Heart left ventricle (tissue), 16 donors: ENCODE measurements around the gene SLC2A5. TPM values are rescaled to one million over a fixed set of nuclear protein-coding genes. Genes with fewer than 3 reads are reported as not detected.

Source experiments
- ATAC-seq, 4 donors: fragments of 200-7000 bp; cut with Tn5 transposase; one replicate each; pipeline ENCODE4 v1.9.1; 2020 to 2022; ENCODE audit warnings: moderate library complexity in 4 of 4, mild to moderate bottlenecking in 3 of 4, moderate number of reproducible peaks in 1 of 4
- DNase-seq, 5 donors: peaks; one replicate each; pipeline ENCODE4 v3.0.0-alpha.2; 2020
- H3K27ac ChIP-seq, 12 donors: fragments of 200-600 bp; sonication (generic) in 4 of 12; one replicate each; pipeline versions ENCODE4 v1.5.0 to v1.8.0; 2016 to 2022; ENCODE audit warnings: mild to moderate bottlenecking in 2 of 12
- H3K27me3 ChIP-seq, 9 donors: fragments of 200-600 bp; sonication (generic) in 2 of 9; one replicate each; pipeline versions ENCODE4 v1.5.1 to v1.8.0; 2016 to 2022; ENCODE audit warnings: mild to moderate bottlenecking in 3 of 9
- H3K36me3 ChIP-seq, 9 donors: fragments of 200-600 bp; sonication (generic) in 2 of 9; one replicate each; pipeline versions ENCODE4 v1.5.0 to v1.8.0; 2018 to 2022; ENCODE audit warnings: mild to moderate bottlenecking in 2 of 9
- H3K4me1 ChIP-seq, 12 donors: fragments of 200-600 bp; sonication (generic) in 4 of 12; one replicate each; pipeline versions ENCODE4 v1.5.0 to v1.8.0; 2016 to 2022; ENCODE audit warnings: mild to moderate bottlenecking in 3 of 12
- H3K4me3 ChIP-seq, 12 donors: fragments of 200-600 bp; sonication (generic) in 4 of 12; one replicate each; pipeline versions ENCODE4 v1.5.0 to v1.8.0; 2017 to 2022; ENCODE audit warnings: mild to moderate bottlenecking in 9 of 12, moderate library complexity in 4 of 12
- H3K9me3 ChIP-seq, 12 donors: fragments of 200-600 bp; sonication (generic) in 4 of 12; one replicate each; pipeline versions ENCODE4 v1.5.0 to v1.8.0; 2016 to 2022; ENCODE audit warnings: mild to moderate bottlenecking in 1 of 12
- POLR2A ChIP-seq, 2 donors: fragments of 450-650 bp; IDR thresholded peaks; one replicate each; pipeline ENCODE4 v1.6.1; 2017; ENCODE audit warnings: antibody characterized with exemption in 2 of 2, mild to moderate bottlenecking in 2 of 2, moderate library complexity in 2 of 2
- WGBS, 4 donors: extraction: QIAGEN DNeasy Blood & Tissue Kit in 2 of 4; methylation state at CpG; one replicate each; pipeline versions ENCODE4 v1.1.5 to v1.1.7; 2013 to 2018; 5-methylcytosine and 5-hydroxymethylcytosine counted together
- intact Hi-C, 10 donors: fragments of 100-400 bp; cut with DNase I; formaldehyde crosslinking; loops; one replicate each; pipeline versions ENCODE4 v1.11.1 to v1.14.2; 2022
- polyA plus RNA-seq, 2 donors: library from polyadenylated mRNA; stranded (reverse); fragments of 200-250 nt; gene quantifications; one replicate each; pipeline ENCODE4 v1.2.3, GENCODE V29; 2013
- total RNA-seq, 9 donors: library from RNA; depleted of rRNA in 2 of 9; stranded (reverse); fragments of >200 nt in 2 of 9; fragmentation: NEBNext Ultra II Directional in 3 of 9; extraction: Animal tissue kit (Norgen Biotek cat#: 25700) in 3 of 9; gene quantifications; one replicate each; pipeline versions ENCODE4 v1.1.0 to v1.2.4, GENCODE V29; 2016 to 2023
- TF ChIP-seq, protein P1 (sequence below), 12 donors: fragments of 200-600 bp; sonication (generic) in 4 of 12; IDR thresholded peaks; one replicate each; pipeline versions ENCODE4 v1.5.0 to v1.8.0; 2018 to 2022; ENCODE audit warnings: antibody characterized with exemption in 12 of 12, mild to moderate bottlenecking in 5 of 12
- donor health status: ischemic (EF 13 %, LVEDD 7.1; RV severe dilation, severe dysfunction).
- donor health status: healthy with polysubstance abuse.
- donor health status: DM: no; HTN: yes; CAD: no.
- donor health status: DM: no; HTN: no; CAD: no.
- donor health status: ischemic (EF 25% LVEDD 6.9; RV normal size, moderate dysfunction).
- donor health status: ischemic (EF 25% LVEDD 5.7; RV mildly dilated, moderate dysfunction).
- donor health status: healthy.
- donor health status: DM: yes; HTN: yes; CAD: no.
- donor health status: ischemic (EF 35%, LVEDD 5.7; RV mildly dilated, moderate dysfunction).
- donor health status: nonischemic (EF 11% LVEDD 7.7; RV severe dilation, severe dysfunction).
- donor health status: DM: yes; HTN: yes; CAD: no.
- donor health status: PGD.
- donor health status: ischemic (EF 29% LVEDD 5.4; RV normal size, mild dysfunction).
- donor health status: nonischemic (EF 23%, LVEDD 6.1; RV moderate dilation, normal function).

SLC2A5 gene
- total and polyA plus RNA-seq, 11 donors = 0.86 to 15.8 (median 2.3) TPM

- TF ChIP-seq POLR2A (IDR thresholded peaks at IDR 0.05) = no peak
- TF ChIP-seq, protein P1, sequence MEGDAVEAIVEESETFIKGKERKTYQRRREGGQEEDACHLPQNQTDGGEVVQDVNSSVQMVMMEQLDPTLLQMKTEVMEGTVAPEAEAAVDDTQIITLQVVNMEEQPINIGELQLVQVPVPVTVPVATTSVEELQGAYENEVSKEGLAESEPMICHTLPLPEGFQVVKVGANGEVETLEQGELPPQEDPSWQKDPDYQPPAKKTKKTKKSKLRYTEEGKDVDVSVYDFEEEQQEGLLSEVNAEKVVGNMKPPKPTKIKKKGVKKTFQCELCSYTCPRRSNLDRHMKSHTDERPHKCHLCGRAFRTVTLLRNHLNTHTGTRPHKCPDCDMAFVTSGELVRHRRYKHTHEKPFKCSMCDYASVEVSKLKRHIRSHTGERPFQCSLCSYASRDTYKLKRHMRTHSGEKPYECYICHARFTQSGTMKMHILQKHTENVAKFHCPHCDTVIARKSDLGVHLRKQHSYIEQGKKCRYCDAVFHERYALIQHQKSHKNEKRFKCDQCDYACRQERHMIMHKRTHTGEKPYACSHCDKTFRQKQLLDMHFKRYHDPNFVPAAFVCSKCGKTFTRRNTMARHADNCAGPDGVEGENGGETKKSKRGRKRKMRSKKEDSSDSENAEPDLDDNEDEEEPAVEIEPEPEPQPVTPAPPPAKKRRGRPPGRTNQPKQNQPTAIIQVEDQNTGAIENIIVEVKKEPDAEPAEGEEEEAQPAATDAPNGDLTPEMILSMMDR (IDR thresholded peaks at IDR 0.05) = no peak
- H3K27ac ChIP-seq = peak overlapping the region in 1 of 12 donors; percentile 72
- 64 to 84% (median 79%) methylated on average over 5 of the region's 5 CpGs for WGBS, 4 donors
- ATAC-seq (no peak), DNase-seq (no peak)
- no peak overlapping the region for H3K4me3 ChIP-seq
- H3K4me1 ChIP-seq = peaks cover 0 to 37% (median 11%) of the 10 kb centered on the region in 12 donors
- peaks cover 0 to 3% (median 0%) of the 10 kb centered on the region in 12 donors for H3K9me3 ChIP-seq
- intact Hi-C loops = loop anchor here in 1 of 10 donors (10.0 kb wide), 1 partner anchor 51 kb away; no protein-coding TSS in a partner anchor
- H3K36me3 ChIP-seq = no peaks in the 10 kb centered on the region
- H3K27me3 ChIP-seq = no peaks in the 10 kb centered on the region
Observed at GRCh38 chr1:9086045-9086444, 16.6 kb upstream of the SLC2A5 start.

DNA sequence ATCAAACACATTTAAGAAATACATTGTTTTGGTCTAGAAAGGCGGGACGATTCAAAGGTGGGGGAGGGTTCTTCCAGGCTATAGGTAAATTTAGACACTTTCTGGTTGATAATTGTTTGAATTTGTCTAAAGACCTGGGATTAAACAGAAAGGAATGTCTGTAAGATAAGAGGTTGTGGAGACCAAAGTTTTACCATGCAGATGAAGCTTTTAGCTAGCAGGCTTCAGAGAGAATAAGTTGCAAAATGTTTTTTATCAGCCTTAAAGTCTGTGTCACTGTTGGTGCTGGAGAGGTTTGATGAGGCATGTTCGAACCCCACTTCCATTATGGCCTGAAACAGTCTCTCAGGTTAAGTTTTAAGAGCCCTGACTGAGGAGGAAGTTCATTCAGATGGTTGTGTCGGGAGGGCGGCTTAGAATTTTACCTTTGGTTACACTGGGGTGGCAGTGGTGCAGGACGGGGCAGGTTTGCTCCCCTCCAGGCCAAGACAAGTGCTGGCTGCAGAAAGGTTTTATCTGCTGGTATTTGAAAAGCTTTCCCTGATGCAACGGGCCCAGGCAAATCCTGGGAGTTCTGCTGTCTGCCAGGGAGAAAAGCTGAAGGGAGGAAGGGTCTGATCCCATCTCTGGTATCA, 16.0 kb upstream of the SLC2A5 start:
- intact Hi-C loops = loop anchor here in 1 of 10 donors (10.0 kb wide), 1 partner anchor 51 kb away; no protein-coding TSS in a partner anchor
- peaks cover 0 to 3% (median 0%) of the 10 kb centered on the region in 12 donors for H3K9me3 ChIP-seq
- DNase-seq (no peak), ATAC-seq (peak in 2 of 4 donors; percentile 14 to 27)
- 67 to 76% (median 71%) methylated on average over 7 of the region's 7 CpGs for WGBS, 4 donors
- no peak for TF ChIP-seq POLR2A (IDR thresholded peaks at IDR 0.05)
- TF ChIP-seq, protein P1 (IDR thresholded peaks at IDR 0.05) = no peak
- H3K27ac ChIP-seq = peak overlapping the region in 7 of 12 donors; percentile 37 to 72 (median 55)
- peaks cover 0 to 37% (median 11%) of the 10 kb centered on the region in 12 donors for H3K4me1 ChIP-seq
- H3K27me3 ChIP-seq = no peaks in the 10 kb centered on the region
- H3K36me3 ChIP-seq = no peaks in the 10 kb centered on the region
- no peak overlapping the region for H3K4me3 ChIP-seq

- Histone ChIP-seq H3K9me3 (peaks cover 0 to 3% (median 0%) of the 10 kb centered on the region in 12 donors), H3K27me3 (no peaks in the 10 kb centered on the region), H3K4me1 (peaks cover 0 to 37% (median 12%) of the 10 kb centered on the region in 12 donors), H3K27ac (peak overlapping the region in 7 of 12 donors; percentile 37 to 72 (median 55)), H3K4me3 (no peak overlapping the region), H3K36me3 (no peaks in the 10 kb centered on the region)
- intact Hi-C loops = loop anchor here in 1 of 10 donors (10.0 kb wide), 1 partner anchor 50 kb away; no protein-coding TSS in a partner anchor
- DNase-seq (peak; percentile 56 to 84 (median 76)), ATAC-seq (peak; percentile 91 to 96 (median 94))
- TF ChIP-seq, protein P1 (IDR thresholded peaks at IDR 0.05) = no peak
- TF ChIP-seq POLR2A (IDR thresholded peaks at IDR 0.05) = no peak
- WGBS, 4 donors = 47 to 75% (median 54%) methylated on average over 8 of the region's 8 CpGs
Observed at GRCh38 chr1:9084906-9085305, 15.5 kb upstream of the SLC2A5 start.

GRCh38 chr1:9081473-9081872, 12.0 kb upstream of the SLC2A5 start:
- Histone ChIP-seq H3K27ac (no peak overlapping the region), H3K4me1 (peaks cover 0 to 54% (median 12%) of the 10 kb centered on the region in 12 donors), H3K4me3 (no peak overlapping the region), H3K27me3 (no peaks in the 10 kb centered on the region), H3K9me3 (peaks cover 0 to 1% (median 0%) of the 10 kb centered on the region in 12 donors), H3K36me3 (no peaks in the 10 kb centered on the region)
- WGBS, 4 donors = 91 to 99% (median 93%) methylated on average over 3 of the region's 3 CpGs
- intact Hi-C loops = loop anchor here in 1 of 10 donors (10.0 kb wide), 1 partner anchor 47 kb away; no protein-coding TSS in a partner anchor
- no peak for DNase-seq
- no peak for TF ChIP-seq POLR2A (IDR thresholded peaks at IDR 0.05)
- TF ChIP-seq, protein P1 (IDR thresholded peaks at IDR 0.05) = no peak
- no peak for ATAC-seq
